Loucy (cell line): ENCODE data around the gene IGFALS.
A peak's percentile ranks its signal among the peaks of the same experiment; 100 is the strongest.

ENCODE experiments used
- H2AFZ ChIP-seq: fragments of 200-600 bp; sonication (generic); 2 replicates; pipeline ENCODE4 v1.6.0; 2016; ENCODE audit warnings: antibody characterized with exemption, mild to moderate bottlenecking, low read length, moderate library complexity
- H3F3A ChIP-seq: fragments of 200-600 bp; 2 replicates; pipeline ENCODE4 v1.6.0; 2016; ENCODE audit warnings: antibody characterized with exemption, low read depth, mild to moderate bottlenecking
- H3K27me3 ChIP-seq: fragments of 200-600 bp; sonication (generic); 2 replicates; pipeline ENCODE4 v1.6.1; 2014; ENCODE audit warnings: low read length, mild to moderate bottlenecking; ENCODE audit not compliant: insufficient read depth, poor library complexity, severe bottlenecking
- H3K36me3 ChIP-seq: fragments of 200-600 bp; sonication (generic); 2 replicates; pipeline ENCODE4 v1.6.1; 2016; ENCODE audit warnings: low read length; ENCODE audit not compliant: insufficient read depth
- H3K4me1 ChIP-seq: fragments of 200-600 bp; sonication (generic); 2 replicates; pipeline ENCODE4 v1.5.1; 2014; ENCODE audit warnings: low read length, mild to moderate bottlenecking; ENCODE audit not compliant: insufficient read depth, poor library complexity, severe bottlenecking
- H3K4me2 ChIP-seq: fragments of 200-600 bp; sonication (generic); 2 replicates; pipeline ENCODE4 v1.6.0; 2014; ENCODE audit warnings: antibody characterized with exemption, low read length, low read depth, mild to moderate bottlenecking; ENCODE audit not compliant: poor library complexity, severe bottlenecking
- H3K4me3 ChIP-seq: fragments of 200-600 bp; sonication (generic); 2 replicates; pipeline ENCODE4 v1.5.1; 2014; ENCODE audit warnings: low read length, mild to moderate bottlenecking, mixed read lengths; ENCODE audit not compliant: poor library complexity, severe bottlenecking
- H3K79me2 ChIP-seq: fragments of 200-600 bp; sonication (generic); 2 replicates; pipeline ENCODE4 v1.6.1; 2014; ENCODE audit warnings: low read length; ENCODE audit not compliant: insufficient read depth
- H3K9ac ChIP-seq: fragments of 200-600 bp; sonication (generic); 2 replicates; pipeline ENCODE4 v1.6.0; 2014; ENCODE audit warnings: mild to moderate bottlenecking, low read depth, low read length, moderate library complexity; ENCODE audit not compliant: poor library complexity, severe bottlenecking
- H3K9me2 ChIP-seq: fragments of 200-600 bp; sonication (generic); replicated peaks from 2 replicates; pipeline ENCODE4 v1.6.1; 2016; ENCODE audit warnings: low read depth, low read length, mixed read lengths
- H3K9me3 ChIP-seq: fragments of 200-600 bp; sonication (generic); 2 replicates; pipeline ENCODE4 v1.6.1; 2014; ENCODE audit warnings: mild to moderate bottlenecking, antibody characterized with exemption, low read length, low read depth; ENCODE audit not compliant: insufficient read depth
- H4K20me1 ChIP-seq: fragments of 200-600 bp; sonication (generic); 2 replicates; pipeline ENCODE4 v1.6.0; 2014; ENCODE audit warnings: antibody characterized with exemption, low read length, mild to moderate bottlenecking; ENCODE audit not compliant: insufficient read depth, poor library complexity, severe bottlenecking
- EZH2phosphoT487 ChIP-seq: fragments of 200-600 bp; IDR thresholded peaks from 2 replicates; pipeline ENCODE4 v1.6.1; 2018; ENCODE audit warnings: antibody characterized with exemption, mild to moderate bottlenecking, moderate library complexity, borderline replicate concordance
- TF ChIP-seq, protein P1 (sequence below): fragments of 200-600 bp; sonication (generic); conservative IDR thresholded peaks from 2 replicates; pipeline ENCODE4 v1.5.1; 2014; ENCODE audit warnings: mild to moderate bottlenecking, antibody characterized with exemption, low read length

The IGFALS gene

GRCh38 chr16:1828645-1829410 is 35.3 kb upstream of the IGFALS start:
- no peaks in the 10 kb centered on the region for H3K9me2 ChIP-seq
- H3K27me3 ChIP-seq, result no peaks in the 10 kb centered on the region
- peak overlapping the region; percentile 91 for H3K4me3 ChIP-seq
- no peaks in the 10 kb centered on the region for H3K9me3 ChIP-seq
- peaks cover 3% of the 10 kb centered on the region for H3K4me1 ChIP-seq
- peaks cover 30% of the 10 kb centered on the region for H3K79me2 ChIP-seq
- TF ChIP-seq, protein P1, sequence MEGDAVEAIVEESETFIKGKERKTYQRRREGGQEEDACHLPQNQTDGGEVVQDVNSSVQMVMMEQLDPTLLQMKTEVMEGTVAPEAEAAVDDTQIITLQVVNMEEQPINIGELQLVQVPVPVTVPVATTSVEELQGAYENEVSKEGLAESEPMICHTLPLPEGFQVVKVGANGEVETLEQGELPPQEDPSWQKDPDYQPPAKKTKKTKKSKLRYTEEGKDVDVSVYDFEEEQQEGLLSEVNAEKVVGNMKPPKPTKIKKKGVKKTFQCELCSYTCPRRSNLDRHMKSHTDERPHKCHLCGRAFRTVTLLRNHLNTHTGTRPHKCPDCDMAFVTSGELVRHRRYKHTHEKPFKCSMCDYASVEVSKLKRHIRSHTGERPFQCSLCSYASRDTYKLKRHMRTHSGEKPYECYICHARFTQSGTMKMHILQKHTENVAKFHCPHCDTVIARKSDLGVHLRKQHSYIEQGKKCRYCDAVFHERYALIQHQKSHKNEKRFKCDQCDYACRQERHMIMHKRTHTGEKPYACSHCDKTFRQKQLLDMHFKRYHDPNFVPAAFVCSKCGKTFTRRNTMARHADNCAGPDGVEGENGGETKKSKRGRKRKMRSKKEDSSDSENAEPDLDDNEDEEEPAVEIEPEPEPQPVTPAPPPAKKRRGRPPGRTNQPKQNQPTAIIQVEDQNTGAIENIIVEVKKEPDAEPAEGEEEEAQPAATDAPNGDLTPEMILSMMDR, result no peak
- no peak for TF ChIP-seq EZH2phosphoT487
- no peaks in the 10 kb centered on the region for H3K36me3 ChIP-seq
- H3F3A ChIP-seq, result no peaks in the 10 kb centered on the region
- H4K20me1 ChIP-seq, result no peaks in the 10 kb centered on the region
- no peak overlapping the region for H3K9ac ChIP-seq
- no peak overlapping the region for H2AFZ ChIP-seq
- peak overlapping the region; percentile 81 for H3K4me2 ChIP-seq

- no peak for TF ChIP-seq EZH2phosphoT487
- TF ChIP-seq, protein P1, result no peak
- Histone ChIP-seq H3K4me3 (peak within 1 kb of the TSS; percentile 91), H3K9me3 (no peaks in the 10 kb centered on the region), H2AFZ (peak within 1 kb of the TSS; percentile 93), H3K27me3 (no peaks in the 10 kb centered on the region), H3F3A (no peaks in the 10 kb centered on the region), H3K9me2 (no peaks in the 10 kb centered on the region), H3K79me2 (peaks cover 30% of the 10 kb centered on the region), H3K36me3 (no peaks in the 10 kb centered on the region), H3K9ac (peak within 1 kb of the TSS; percentile 76), H4K20me1 (no peaks in the 10 kb centered on the region), H3K4me2 (peak within 1 kb of the TSS; percentile 81), H3K4me1 (peaks cover 3% of the 10 kb centered on the region)
These were observed 33.4 kb upstream of the IGFALS start, which contains the start of the genes FAHD1 and HAGH for GRCh38 chr16:1826691-1827573. TSS of gene FAHD1 (plus strand) at chr16:1827206. CDS start at chr16:1827239, 33 bp downstream. TSS of gene HAGH (minus strand) at chr16:1826825. CDS start at chr16:1826787, 38 bp downstream.

DNA sequence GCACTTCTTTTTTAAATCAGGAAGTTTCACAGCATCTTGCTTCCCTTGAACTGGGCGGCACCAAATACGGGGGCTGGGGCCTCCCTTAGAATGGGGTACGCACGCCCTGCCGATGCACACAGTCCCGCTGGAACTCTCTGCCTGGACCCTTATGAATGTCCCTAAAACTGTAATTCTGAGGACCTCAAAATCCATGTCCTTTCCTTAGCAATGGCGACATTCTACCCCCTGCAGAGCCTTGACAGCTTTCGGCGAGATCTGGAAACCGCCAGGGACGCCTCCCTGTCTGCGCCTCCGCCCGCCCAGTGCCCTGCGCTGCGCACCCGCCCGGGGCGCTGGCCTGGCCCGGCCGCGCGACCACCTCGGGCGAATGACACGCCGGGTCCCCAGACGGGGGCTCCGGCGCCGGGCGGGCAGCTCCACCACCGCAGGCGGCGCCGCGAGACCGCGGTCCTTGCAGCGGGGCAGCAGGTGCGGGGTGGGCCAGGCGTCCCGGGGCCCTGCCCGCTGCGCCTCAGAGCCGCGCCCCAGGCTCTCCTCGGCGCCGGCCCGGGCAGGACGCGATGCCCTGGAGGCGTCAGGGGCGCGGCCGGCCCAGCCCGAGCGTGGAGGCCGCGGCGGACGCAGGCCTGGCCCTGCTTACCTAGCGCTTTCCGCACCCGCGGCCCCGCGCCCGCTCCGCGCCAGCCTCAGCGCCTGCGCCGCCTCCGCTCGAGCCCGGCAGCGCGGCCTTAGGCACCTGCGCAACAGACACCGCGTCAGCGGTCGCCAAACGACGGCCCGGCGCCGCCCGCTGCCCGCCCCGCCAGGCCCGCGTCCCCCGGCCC is 32.6 kb upstream of the IGFALS start:
- H3F3A ChIP-seq, result no peaks in the 10 kb centered on the region
- H3K9me2 ChIP-seq, result no peaks in the 10 kb centered on the region

More for the DNA sequence above, 32.6 kb upstream of the IGFALS start:
- Histone ChIP-seq H3K9ac (peak overlapping the region; percentile 58), H3K4me2 (peak overlapping the region; percentile 71), H3K27me3 (no peaks in the 10 kb centered on the region), H3K36me3 (no peaks in the 10 kb centered on the region), H2AFZ (no peak overlapping the region), H3K79me2 (peaks cover 30% of the 10 kb centered on the region), H3K9me3 (no peaks in the 10 kb centered on the region), H3K4me1 (peaks cover 3% of the 10 kb centered on the region), H3K4me3 (peak overlapping the region; percentile 72), H4K20me1 (no peaks in the 10 kb centered on the region)
- TF ChIP-seq, protein P1, result no peak
